ENCODE results near the gene PRR19.

The PRR19 gene

GRCh38 chr19:42267644-42268141 is 34.2 kb upstream of the PRR19 start:
- Histone ChIP-seq H3K9me2 (replicated peaks; ENCODE audit: low read depth, low read length) (no peaks in the 10 kb centered on the region), H4K20me1 (ENCODE audit: insufficient read depth, low read length, poor library complexity, severe bottlenecking) (no peaks in the 10 kb centered on the region), H3K9ac (ENCODE audit: low read depth, low read length, poor library complexity, severe bottlenecking) (peak overlapping the region; percentile 89), H2AFZ (ENCODE audit: low read length) (peak overlapping the region; percentile 96), H3K9me3 (ENCODE audit: insufficient read depth, low read depth, low read length) (no peaks in the 10 kb centered on the region), H3K4me2 (ENCODE audit: low read depth, low read length, poor library complexity, severe bottlenecking) (peak overlapping the region; percentile 80), H3K4me3 (ENCODE audit: low read length, poor library complexity, severe bottlenecking) (peak overlapping the region; percentile 83), H3K79me2 (ENCODE audit: insufficient read depth, low read length) (peaks cover 32% of the 10 kb centered on the region), H3K27me3 (ENCODE audit: insufficient read depth, low read length, poor library complexity, severe bottlenecking) (no peaks in the 10 kb centered on the region), H3F3A (ENCODE audit: low read depth) (no peaks in the 10 kb centered on the region), H3K36me3 (ENCODE audit: insufficient read depth, low read length) (no peaks in the 10 kb centered on the region), H3K4me1 (ENCODE audit: insufficient read depth, low read length, poor library complexity, severe bottlenecking) (peaks cover 21% of the 10 kb centered on the region)
- TF ChIP-seq EZH2phosphoT487 (IDR thresholded peaks at IDR 0.05; ENCODE audit: borderline replicate concordance) (no peak), CTCF (conservative IDR thresholded peaks at IDR 0.05; ENCODE audit: low read length) (no peak)

GRCh38 chr19:42268142-42268703 is 33.7 kb upstream of the PRR19 start:
- Histone ChIP-seq H2AFZ (ENCODE audit: low read length) (peak overlapping the region; percentile 96), H3K27me3 (ENCODE audit: insufficient read depth, low read length, poor library complexity, severe bottlenecking) (no peaks in the 10 kb centered on the region), H3K4me2 (ENCODE audit: low read depth, low read length, poor library complexity, severe bottlenecking) (peak overlapping the region; percentile 80), H3K9ac (ENCODE audit: low read depth, low read length, poor library complexity, severe bottlenecking) (peak overlapping the region; percentile 89), H3F3A (ENCODE audit: low read depth) (no peaks in the 10 kb centered on the region), H3K9me3 (ENCODE audit: insufficient read depth, low read depth, low read length) (no peaks in the 10 kb centered on the region), H3K4me3 (ENCODE audit: low read length, poor library complexity, severe bottlenecking) (peak overlapping the region; percentile 83), H3K9me2 (replicated peaks; ENCODE audit: low read depth, low read length) (no peaks in the 10 kb centered on the region), H3K4me1 (ENCODE audit: insufficient read depth, low read length, poor library complexity, severe bottlenecking) (peaks cover 21% of the 10 kb centered on the region), H3K36me3 (ENCODE audit: insufficient read depth, low read length) (no peaks in the 10 kb centered on the region), H4K20me1 (ENCODE audit: insufficient read depth, low read length, poor library complexity, severe bottlenecking) (no peaks in the 10 kb centered on the region), H3K79me2 (ENCODE audit: insufficient read depth, low read length) (peaks cover 33% of the 10 kb centered on the region)
- TF ChIP-seq CTCF (conservative IDR thresholded peaks at IDR 0.05; ENCODE audit: low read length) (no peak), EZH2phosphoT487 (IDR thresholded peaks at IDR 0.05; ENCODE audit: borderline replicate concordance) (no peak)

GRCh38 chr19:42268704-42269477 is 33.0 kb upstream of the PRR19 start, which contains the start of gene CIC:
TSS of gene CIC (plus strand) at chr19:42269252. CDS start at chr19:42271784, 2,532 bp downstream.
- H3K4me3 ChIP-seq (ENCODE audit: low read length, poor library complexity, severe bottlenecking) = peak within 1 kb of the TSS; percentile 83
- no peaks in the 10 kb centered on the region for H3K9me3 ChIP-seq (ENCODE audit: insufficient read depth, low read depth, low read length)
- peaks cover 33% of the 10 kb centered on the region for H3K79me2 ChIP-seq (ENCODE audit: insufficient read depth, low read length)
- peak within 1 kb of the TSS; percentile 100 for H3K4me2 ChIP-seq (ENCODE audit: low read depth, low read length, poor library complexity, severe bottlenecking)
- peak within 1 kb of the TSS; percentile 96 for H2AFZ ChIP-seq (ENCODE audit: low read length)
- no peaks in the 10 kb centered on the region for H3K27me3 ChIP-seq (ENCODE audit: insufficient read depth, low read length, poor library complexity, severe bottlenecking)
- peaks cover 21% of the 10 kb centered on the region for H3K4me1 ChIP-seq (ENCODE audit: insufficient read depth, low read length, poor library complexity, severe bottlenecking)
- no peaks in the 10 kb centered on the region for H3F3A ChIP-seq (ENCODE audit: low read depth)
- H3K36me3 ChIP-seq (ENCODE audit: insufficient read depth, low read length) = no peaks in the 10 kb centered on the region
- TF ChIP-seq CTCF (conservative IDR thresholded peaks at IDR 0.05; ENCODE audit: low read length) (no peak), EZH2phosphoT487 (IDR thresholded peaks at IDR 0.05; ENCODE audit: borderline replicate concordance) (no peak)
- no peaks in the 10 kb centered on the region for H3K9me2 ChIP-seq (replicated peaks; ENCODE audit: low read depth, low read length)
- no peaks in the 10 kb centered on the region for H4K20me1 ChIP-seq (ENCODE audit: insufficient read depth, low read length, poor library complexity, severe bottlenecking)
- H3K9ac ChIP-seq (ENCODE audit: low read depth, low read length, poor library complexity, severe bottlenecking) = peak within 1 kb of the TSS; percentile 89
